A549 treated with GW870086 at 1 μM for 4 hours (cell line): ENCODE measurements around the gene EPM2AIP1. TPM values are rescaled to one million over a fixed set of nuclear protein-coding genes. Genes with fewer than 3 reads are reported as not detected.

Experiments
- total RNA-seq: library from RNA; stranded (reverse); fragments of 200-300 nt; extraction: Qiagen RNA extraction; gene quantifications from 5 replicates; pipeline ENCODE4 v1.2.3, GENCODE V29; 2022; ENCODE audit warnings: low read depth

EPM2AIP1 gene
- 5.2 to 6.4 TPM (median 6.0 TPM) in 5 replicates for total RNA-seq

GRCh38 chr3:36992806-36993325 lies at the start of gene EPM2AIP1:
EPM2AIP1 (minus strand) TSS chr3:36993131; CDS start chr3:36993077, 54 bp downstream.

GRCh38 chr3:36993326-36994283 lies 674 bp upstream of the EPM2AIP1 start, which contains the start of gene MLH1:
MLH1 (plus strand) TSS chr3:36993518; CDS start chr3:36993548, 30 bp downstream.

GRCh38 chr3:36944641-36945270 lies 48.2 kb downstream of the EPM2AIP1 start, which contains the start of gene TRANK1:
TRANK1 (minus strand) TSS chr3:36945054; CDS start chr3:36944809, 245 bp downstream.

Other genes starting within 250 kb of the EPM2AIP1 start
- gene DCLK3, start 228.6 kb downstream of the EPM2AIP1 start, total RNA-seq, result not detected in 5 replicates
- gene TRANK1, start 48.1 kb downstream of the EPM2AIP1 start, total RNA-seq, result 0.82 to 2.2 TPM (median 1.4 TPM) in 5 replicates
- 28.4 to 41.4 TPM (median 33.0 TPM) in 5 replicates for gene MLH1, start 387 bp upstream of the EPM2AIP1 start, total RNA-seq
- 54.2 to 59.9 TPM (median 57.0 TPM) in 5 replicates for gene LRRFIP2, start 181.5 kb upstream of the EPM2AIP1 start, total RNA-seq